Keratinocyte (primary cell): ENCODE results near the gene CENATAC. TPM values are rescaled to one million over a fixed set of nuclear protein-coding genes. Genes with fewer than 3 reads are reported as not detected.

ENCODE experiments used
- DNase-seq: peaks from one replicate; pipeline ENCODE4 v3.0.0-alpha.2; 2011; ENCODE audit warnings: low read depth, missing footprints, low spot score
- FAIRE-seq: peaks from 2 replicates; lab custom pipeline; 2011; peaks lifted over from hg19 to GRCh38; lab: Jason Lieb, UNC
- H2AFZ ChIP-seq: 2 replicates; pipeline ENCODE4 v1.6.0; 2012; ENCODE audit warnings: low read length, control low read depth, inconsistent platforms; ENCODE audit not compliant: control insufficient read depth
- H3K27ac ChIP-seq: 2 replicates; pipeline ENCODE4 v1.5.1; 2011; ENCODE audit warnings: low read length; ENCODE audit not compliant: control insufficient read depth, insufficient read depth
- H3K27me3 ChIP-seq: 3 replicates; pipeline ENCODE4 v1.6.0; 2011; ENCODE audit warnings: low read length; ENCODE audit not compliant: control insufficient read depth, insufficient read depth; ENCODE audit errors: extremely low read depth
- H3K36me3 ChIP-seq, 2 experiments: 2 replicates in 1 of 2; 3 replicates in 1 of 2; pipeline ENCODE4 v1.5.1; 2011; ENCODE audit warnings: low read length in 2 of 2, mild to moderate bottlenecking in 1 of 2; ENCODE audit not compliant: control insufficient read depth in 2 of 2, insufficient read depth in 2 of 2; ENCODE audit errors: extremely low read depth in 1 of 2
- H3K4me1 ChIP-seq: 3 replicates; pipeline ENCODE4 v1.5.1; 2011; ENCODE audit warnings: low read length; ENCODE audit not compliant: control insufficient read depth, insufficient read depth; ENCODE audit errors: extremely low read depth
- H3K4me2 ChIP-seq: 3 replicates; pipeline ENCODE4 v1.6.0; 2011; ENCODE audit warnings: low read depth, low read length; ENCODE audit not compliant: control insufficient read depth, insufficient read depth; ENCODE audit errors: extremely low read depth
- H3K4me3 ChIP-seq, 3 experiments: fragments of 200-600 bp in 1 of 3; sonication (generic) in 1 of 3; 2 replicates in 2 of 3; 3 replicates in 1 of 3; pipeline ENCODE4 v1.5.1; 2011 to 2016; ENCODE audit warnings: low read length in 3 of 3, mild to moderate bottlenecking in 3 of 3, control low read depth in 2 of 3, inconsistent platforms in 1 of 3, low read depth in 1 of 3, mixed read lengths in 1 of 3, mixed run types in 1 of 3, moderate library complexity in 1 of 3; ENCODE audit not compliant: control insufficient read depth in 2 of 3, insufficient read depth in 2 of 3; ENCODE audit errors: extremely low read depth in 1 of 3
- H3K79me2 ChIP-seq: 2 replicates; pipeline ENCODE4 v1.6.0; 2012; ENCODE audit warnings: low read length; ENCODE audit not compliant: control insufficient read depth, insufficient read depth
- H3K9ac ChIP-seq: 3 replicates; pipeline ENCODE4 v1.6.0; 2011; ENCODE audit warnings: low read length; ENCODE audit not compliant: control insufficient read depth, insufficient read depth; ENCODE audit errors: extremely low read depth
- H3K9me1 ChIP-seq: 3 replicates; pipeline ENCODE4 v1.6.0; 2011; ENCODE audit warnings: low read length; ENCODE audit not compliant: control insufficient read depth, insufficient read depth; ENCODE audit errors: extremely low read depth
- H3K9me3 ChIP-seq: 2 replicates; pipeline ENCODE4 v1.5.1; 2012; ENCODE audit warnings: low read depth, low read length; ENCODE audit not compliant: control insufficient read depth
- H4K20me1 ChIP-seq: 3 replicates; pipeline ENCODE4 v1.6.0; 2011; ENCODE audit warnings: low read length; ENCODE audit not compliant: control insufficient read depth, insufficient read depth; ENCODE audit errors: extremely low read depth
- EZH2 ChIP-seq: IDR thresholded peaks from one replicate; pipeline ENCODE4 v1.6.1; 2012; ENCODE audit warnings: inconsistent platforms, mild to moderate bottlenecking, low read length, moderate library complexity
- dilution Hi-C: fragments of 300-500 bp; cut with MboI; formaldehyde crosslinking; loops from one replicate; pipeline ENCODE4 v1.7.0; 2020; ENCODE audit warnings: low sequenced_read_pairs; ENCODE audit not compliant: extremely low pct_ligation_motif_present
- polyA plus RNA-seq, 5 experiments: library from polyadenylated mRNA; depleted of rRNA in 3 of 5; stranded (reverse) in 3 of 5; stranded (forward) in 1 of 5; unstranded in 1 of 5; fragments of >200 nt; gene quantifications; 1 replicate in 1 of 5; 2 replicates in 3 of 5; 3 replicates in 1 of 5; pipeline versions ENCODE4 v1.2.1 to v1.2.3, GENCODE V29; 2011 to 2012; ENCODE audit warnings: missing spikeins in 2 of 5, low read depth in 1 of 5, low replicate concordance in 1 of 5
- TF ChIP-seq, protein P1 (sequence below), 3 experiments: IDR thresholded peaks in 1 of 3; conservative IDR thresholded peaks in 1 of 3; optimal IDR thresholded peaks in 1 of 3; 2 replicates in 2 of 3; 3 replicates in 1 of 3; pipeline versions ENCODE3 to v1.5.1; 2011; ENCODE audit warnings: low read length in 3 of 3, mild to moderate bottlenecking in 3 of 3, moderate library complexity in 2 of 3, control low read depth in 1 of 3, inconsistent platforms in 1 of 3; ENCODE audit not compliant: insufficient read depth in 2 of 3; ENCODE audit errors: extremely low read depth in 1 of 3

CENATAC gene
- polyA plus RNA-seq, 1 donor (not counting 4 experiments of a cell fraction or from before 2014, with no cell fraction given): 22.6 TPM

DNA sequence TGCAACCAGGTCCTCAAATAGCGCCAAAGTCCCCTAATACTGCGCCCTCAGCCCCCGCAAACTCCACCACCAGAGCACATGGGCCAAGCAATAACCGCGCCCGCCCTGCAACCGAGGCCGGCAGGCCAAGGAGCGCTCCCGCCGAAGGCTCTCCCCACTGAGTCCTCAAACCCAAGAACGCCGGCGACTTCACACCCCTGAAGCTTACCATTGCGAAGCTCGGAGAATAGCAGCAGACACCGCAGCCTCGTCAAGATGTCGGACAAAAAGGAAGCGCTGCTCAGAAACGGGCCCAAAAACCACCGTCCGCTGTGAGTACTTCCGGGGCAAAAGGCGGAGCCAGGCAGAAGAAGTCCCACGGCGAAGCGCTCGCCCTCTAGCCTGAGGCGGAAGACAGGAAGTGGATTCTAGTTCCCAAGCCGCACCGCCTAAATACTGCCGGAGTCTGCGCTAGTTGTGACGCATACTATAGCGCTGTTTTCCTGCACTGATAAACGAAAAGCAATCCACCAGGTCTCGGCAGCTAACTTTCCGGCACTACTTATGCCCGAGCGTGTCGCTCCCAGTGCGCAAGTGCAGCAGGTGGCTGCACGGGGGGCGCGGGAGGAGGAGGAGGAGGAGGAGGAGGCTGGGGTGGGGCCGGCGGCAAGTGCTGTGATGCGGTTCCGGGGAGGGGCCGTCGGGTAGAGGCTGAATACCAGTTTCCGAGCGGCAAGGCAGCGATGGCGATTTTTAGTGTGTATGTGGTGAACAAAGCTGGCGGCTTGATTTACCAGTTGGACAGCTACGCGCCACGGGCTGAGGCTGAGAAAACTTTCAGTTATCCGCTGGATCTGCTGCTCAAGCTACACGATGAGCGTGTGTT is 20.4 kb downstream of the CENATAC start, which contains the start of the genes RPS25 and TRAPPC4:
Gene RPS25, minus strand, starts transcription at position 270 of the 865 bp plus-strand sequence. Its CDS starts 59 bp downstream, at position 211.
Gene TRAPPC4, plus strand, starts transcription at position 693 of the 865 bp plus-strand sequence. Its CDS starts 30 bp downstream, at position 723.
- Histone ChIP-seq H4K20me1 (peaks cover 2% of the 10 kb centered on the region), H3K27ac (peak within 1 kb of the TSS; percentile 94), H3K9me1 (no peaks in the 10 kb centered on the region), H3K79me2 (peaks cover 53% of the 10 kb centered on the region), H3K27me3 (no peaks in the 10 kb centered on the region), H3K4me1 (peaks cover 19% of the 10 kb centered on the region), H3K4me2 (peak within 1 kb of the TSS; percentile 82), H3K9ac (peak within 1 kb of the TSS; percentile 98), H3K4me3 (peak within 1 kb of the TSS; percentile 83 to 99 (median 99)), H3K36me3 (peaks cover 15 to 31% of the 10 kb centered on the region in 2 experiments), H3K9me3 (no peaks in the 10 kb centered on the region), H2AFZ (peak within 1 kb of the TSS; percentile 99)
- TF ChIP-seq, protein P1, sequence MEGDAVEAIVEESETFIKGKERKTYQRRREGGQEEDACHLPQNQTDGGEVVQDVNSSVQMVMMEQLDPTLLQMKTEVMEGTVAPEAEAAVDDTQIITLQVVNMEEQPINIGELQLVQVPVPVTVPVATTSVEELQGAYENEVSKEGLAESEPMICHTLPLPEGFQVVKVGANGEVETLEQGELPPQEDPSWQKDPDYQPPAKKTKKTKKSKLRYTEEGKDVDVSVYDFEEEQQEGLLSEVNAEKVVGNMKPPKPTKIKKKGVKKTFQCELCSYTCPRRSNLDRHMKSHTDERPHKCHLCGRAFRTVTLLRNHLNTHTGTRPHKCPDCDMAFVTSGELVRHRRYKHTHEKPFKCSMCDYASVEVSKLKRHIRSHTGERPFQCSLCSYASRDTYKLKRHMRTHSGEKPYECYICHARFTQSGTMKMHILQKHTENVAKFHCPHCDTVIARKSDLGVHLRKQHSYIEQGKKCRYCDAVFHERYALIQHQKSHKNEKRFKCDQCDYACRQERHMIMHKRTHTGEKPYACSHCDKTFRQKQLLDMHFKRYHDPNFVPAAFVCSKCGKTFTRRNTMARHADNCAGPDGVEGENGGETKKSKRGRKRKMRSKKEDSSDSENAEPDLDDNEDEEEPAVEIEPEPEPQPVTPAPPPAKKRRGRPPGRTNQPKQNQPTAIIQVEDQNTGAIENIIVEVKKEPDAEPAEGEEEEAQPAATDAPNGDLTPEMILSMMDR (optimal IDR thresholded peaks at IDR 0.05 in 1 of 3, IDR thresholded peaks at IDR 0.05 in 1 of 3, conservative IDR thresholded peaks at IDR 0.05 in 1 of 3; ENCODE audit: extremely low read depth in 1 of 3, insufficient read depth in 2 of 3, low read length in 3 of 3): no peak
- no peak for TF ChIP-seq EZH2
- dilution Hi-C loops: no loop called here
- FAIRE-seq (no peak), DNase-seq (peak; percentile 83)

DNA sequence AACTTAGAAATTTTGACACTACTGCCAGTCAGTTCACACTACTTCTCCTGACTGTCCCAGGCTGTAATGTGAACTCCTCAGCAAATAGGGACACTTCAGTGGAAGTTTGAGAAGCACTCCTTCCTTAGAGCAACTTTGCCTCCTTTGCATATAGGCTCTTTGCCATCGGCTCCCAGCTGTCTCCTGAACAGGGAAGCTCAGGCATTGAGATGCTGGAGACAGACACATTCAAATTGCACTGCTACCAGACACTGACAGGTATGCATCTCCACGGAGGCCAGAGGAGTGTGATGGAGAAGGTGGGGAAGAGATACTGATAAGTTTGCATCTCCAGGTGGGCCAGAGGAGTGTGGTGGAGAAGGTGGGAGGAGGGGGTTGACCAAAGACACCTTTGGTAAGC is 22.1 kb downstream of the CENATAC start:
- no peak for TF ChIP-seq EZH2
- TF ChIP-seq, protein P1 (optimal IDR thresholded peaks at IDR 0.05 in 1 of 3, IDR thresholded peaks at IDR 0.05 in 1 of 3, conservative IDR thresholded peaks at IDR 0.05 in 1 of 3; ENCODE audit: extremely low read depth in 1 of 3, insufficient read depth in 2 of 3, low read length in 3 of 3): no peak
- FAIRE-seq: no peak
- H3K9me3 ChIP-seq: no peaks in the 10 kb centered on the region
- peaks cover 49% of the 10 kb centered on the region for H3K79me2 ChIP-seq
- H2AFZ ChIP-seq: no peak overlapping the region
- peak overlapping the region; percentile 19 for H3K27ac ChIP-seq
- H3K27me3 ChIP-seq: no peaks in the 10 kb centered on the region
- H3K9me1 ChIP-seq: no peaks in the 10 kb centered on the region
- no peaks in the 10 kb centered on the region for H4K20me1 ChIP-seq
- H3K9ac ChIP-seq: peak overlapping the region; percentile 9
- H3K4me2 ChIP-seq: peak overlapping the region; percentile 77
- dilution Hi-C loops: no loop called here
- no peak for DNase-seq
- H3K4me3 ChIP-seq: peak overlapping the region in 2 of 3 experiments; percentile 99
- H3K36me3 ChIP-seq: peaks cover 16 to 35% of the 10 kb centered on the region in 2 experiments
- peaks cover 19% of the 10 kb centered on the region for H3K4me1 ChIP-seq
